H1 (cell line): ENCODE results near the gene TNIP1. TPM values are rescaled to one million over a fixed set of nuclear protein-coding genes. Genes with fewer than 3 reads are reported as not detected.

ENCODE experiments used
- CTCF ChIA-PET: fragments of 300-600 bp; sonication (Branson Sonifier 250); formaldehyde crosslinking; loops from one replicate; lab custom pipeline; 2021; ENCODE audit not compliant: partially characterized antibody; lab: Charles Lee
- POLR2A ChIA-PET: fragments of 300-600 bp; sonication (Branson Sonifier 250); formaldehyde crosslinking; loops from one replicate; lab custom pipeline; 2021; ENCODE audit warnings: inconsistent platforms; ENCODE audit not compliant: partially characterized antibody; lab: Charles Lee
- DNase-seq, 2 experiments: peaks; one replicate each; pipeline versions ENCODE4 v3.0.0 to v3.0.0-alpha.2; 2010 to 2022; ENCODE audit warnings: low spot score in 2 of 2, low read depth in 1 of 2, mixed read lengths in 1 of 2
- FAIRE-seq: peaks from 2 replicates; lab custom pipeline; 2011; peaks lifted over from hg19 to GRCh38; lab: Jason Lieb, UNC
- H2AFZ ChIP-seq: 2 replicates; pipeline ENCODE4 v1.8.1; 2012; ENCODE audit warnings: low read length, inconsistent platforms
- H2AK5ac ChIP-seq: 2 replicates; pipeline ENCODE4 v1.6.1; 2013; ENCODE audit warnings: low read depth, low read length
- H2BK120ac ChIP-seq: replicated peaks from 2 replicates; pipeline ENCODE3; 2013; ENCODE audit warnings: low read depth, low read length, inconsistent platforms
- H2BK12ac ChIP-seq: 2 replicates; pipeline ENCODE4 v1.6.1; 2013; ENCODE audit warnings: low read depth, low read length
- H2BK15ac ChIP-seq: 2 replicates; pipeline ENCODE4 v1.6.1; 2013; ENCODE audit warnings: low read length
- H2BK20ac ChIP-seq: 2 replicates; pipeline ENCODE4 v1.6.1; 2013; ENCODE audit warnings: low read length
- H2BK5ac ChIP-seq: 2 replicates; pipeline ENCODE4 v1.6.1; 2013; ENCODE audit warnings: low read depth, low read length
- H3K14ac ChIP-seq: 2 replicates; pipeline ENCODE4 v1.6.1; 2013; ENCODE audit warnings: inconsistent platforms; ENCODE audit not compliant: insufficient read length
- H3K18ac ChIP-seq: 2 replicates; pipeline ENCODE4 v1.6.1; 2013; ENCODE audit warnings: low read length; ENCODE audit errors: extremely low read depth
- H3K23ac ChIP-seq: 2 replicates; pipeline ENCODE4 v1.6.1; 2013; ENCODE audit warnings: inconsistent platforms; ENCODE audit not compliant: insufficient read length
- H3K23me2 ChIP-seq: 2 replicates; pipeline ENCODE4 v1.6.1; 2013; ENCODE audit warnings: low read depth, low read length
- H3K27ac ChIP-seq: 2 replicates; pipeline ENCODE4 v1.6.1; 2011; ENCODE audit warnings: low read depth, low read length, inconsistent platforms
- H3K27me3 ChIP-seq, 4 experiments: replicated peaks in 1 of 4; 1 replicate in 1 of 4; 2 replicates in 3 of 4; pipeline versions ENCODE4 v1.6.1 to v1.8.1; 2011 to 2013; ENCODE audit warnings: low read length in 3 of 4, mild to moderate bottlenecking in 3 of 4, inconsistent platforms in 2 of 4, mixed read lengths in 2 of 4, moderate library complexity in 1 of 4; ENCODE audit not compliant: control insufficient read depth in 3 of 4, insufficient read depth in 3 of 4; ENCODE audit errors: extremely low read depth in 1 of 4
- H3K36me3 ChIP-seq, 4 experiments: 2 replicates each; pipeline versions ENCODE4 v1.6.1 to v1.8.1; 2011 to 2013; ENCODE audit warnings: mild to moderate bottlenecking in 4 of 4, low read length in 3 of 4, moderate library complexity in 2 of 4, control low read depth in 1 of 4, inconsistent platforms in 1 of 4; ENCODE audit not compliant: insufficient read depth in 4 of 4, control insufficient read depth in 2 of 4
- H3K4ac ChIP-seq: replicated peaks from 2 replicates; pipeline ENCODE3; 2013; ENCODE audit warnings: low read length, low read depth, mixed read lengths, inconsistent platforms; ENCODE audit not compliant: insufficient read length
- H3K4me1 ChIP-seq, 4 experiments: replicated peaks in 1 of 4; 1 replicate in 1 of 4; 2 replicates in 3 of 4; pipeline versions ENCODE4 v1.6.1 to v1.8.1; 2011 to 2013; ENCODE audit warnings: low read length in 3 of 4, inconsistent platforms in 2 of 4, mixed read lengths in 1 of 4; ENCODE audit not compliant: insufficient read depth in 4 of 4, control insufficient read depth in 3 of 4
- H3K4me2 ChIP-seq, 2 experiments: 2 replicates each; pipeline versions ENCODE4 v1.6.1 to v1.8.1; 2011 to 2013; ENCODE audit warnings: low read depth in 2 of 2, low read length in 2 of 2, control low read depth in 1 of 2, inconsistent platforms in 1 of 2, mild to moderate bottlenecking in 1 of 2; ENCODE audit not compliant: insufficient read depth in 1 of 2
- H3K4me3 ChIP-seq, 4 experiments: fragments of 200-600, 300-600 bp in 1 of 4; sonication (generic), shearing (Covaris generic), sonication (Bioruptor Twin) in 1 of 4; 2 replicates each; pipeline versions ENCODE4 v1.5.1 to v1.8.1; 2011 to 2016; ENCODE audit warnings: low read length in 4 of 4, low read depth in 3 of 4, control low read depth in 2 of 4, inconsistent platforms in 2 of 4, mild to moderate bottlenecking in 2 of 4, mixed read lengths in 1 of 4, moderate library complexity in 1 of 4; ENCODE audit not compliant: insufficient read depth in 2 of 4; ENCODE audit errors: extremely low read depth in 1 of 4
- H3K56ac ChIP-seq: replicated peaks from 2 replicates; pipeline ENCODE3; 2013; ENCODE audit warnings: low read depth, mild to moderate bottlenecking, mixed read lengths, low read length, inconsistent platforms; ENCODE audit not compliant: insufficient read length
- H3K79me1 ChIP-seq: 2 replicates; pipeline ENCODE4 v1.6.1; 2013; ENCODE audit warnings: low read depth, low read length, control low read depth
- H3K79me2 ChIP-seq, 2 experiments: 2 replicates each; pipeline versions ENCODE4 v1.6.1 to v1.8.1; 2012 to 2013; ENCODE audit warnings: low read length in 2 of 2, mild to moderate bottlenecking in 2 of 2, inconsistent platforms in 1 of 2; ENCODE audit not compliant: insufficient read depth in 2 of 2, control insufficient read depth in 1 of 2
- H3K9ac ChIP-seq, 4 experiments: replicated peaks in 1 of 4; 1 replicate in 1 of 4; 2 replicates in 3 of 4; pipeline versions ENCODE4 v1.6.1 to v1.8.1; 2011 to 2013; ENCODE audit warnings: low read depth in 3 of 4, low read length in 3 of 4, control low read depth in 2 of 4, mild to moderate bottlenecking in 2 of 4, moderate library complexity in 2 of 4, inconsistent platforms in 1 of 4; ENCODE audit errors: extremely low read depth in 1 of 4
- H3K9me3 ChIP-seq, 2 experiments: 2 replicates each; pipeline versions ENCODE4 v1.6.1 to v1.8.1; 2012 to 2013; ENCODE audit warnings: mild to moderate bottlenecking in 2 of 2, moderate library complexity in 2 of 2, control low read depth in 1 of 2, inconsistent platforms in 1 of 2, low read depth in 1 of 2, low read length in 1 of 2, mixed read lengths in 1 of 2; ENCODE audit not compliant: insufficient read depth in 2 of 2
- H4K20me1 ChIP-seq, 2 experiments: replicated peaks in 1 of 2; 2 replicates each; pipeline versions ENCODE3 to v1.8.1; 2011 to 2013; ENCODE audit warnings: inconsistent platforms in 2 of 2, low read length in 2 of 2, mild to moderate bottlenecking in 1 of 2; ENCODE audit not compliant: insufficient read depth in 2 of 2, control insufficient read depth in 1 of 2
- H4K5ac ChIP-seq: 2 replicates; pipeline ENCODE4 v1.6.1; 2013; ENCODE audit warnings: low read length, low read depth, mixed read lengths, inconsistent platforms; ENCODE audit not compliant: insufficient read length
- H4K8ac ChIP-seq: 2 replicates; pipeline ENCODE4 v1.8.0; 2013; ENCODE audit warnings: mild to moderate bottlenecking, moderate library complexity, low read length, inconsistent platforms; ENCODE audit not compliant: insufficient read depth; ENCODE audit errors: extremely low read depth
- H4K91ac ChIP-seq: replicated peaks from 2 replicates; pipeline ENCODE3; 2013; ENCODE audit warnings: low read length, mixed read lengths, inconsistent platforms; ENCODE audit not compliant: insufficient read length
- BACH1 ChIP-seq: IDR thresholded peaks from 2 replicates; pipeline ENCODE4 v1.6.1; 2012; ENCODE audit warnings: low read length, improper control_type of control experiment
- BCL11A ChIP-seq, 2 experiments: IDR thresholded peaks; one replicate each; pipeline ENCODE4 v1.6.1; 2011; ENCODE audit warnings: low read depth in 2 of 2, low read length in 2 of 2, mild to moderate bottlenecking in 2 of 2
- CBX5 ChIP-seq: fragments of 300-800, 300-1000 bp; sonication (generic); IDR thresholded peaks from 2 replicates; pipeline ENCODE4 v1.7.1; 2016; ENCODE audit warnings: antibody characterized with exemption, low read length, low read depth
- CBX8 ChIP-seq: fragments of 300-800, 300-1000 bp; sonication (generic); IDR thresholded peaks from 2 replicates; pipeline ENCODE4 v1.7.1; 2016; ENCODE audit warnings: low read depth, low read length, borderline replicate concordance
- CHD1 ChIP-seq: IDR thresholded peaks from 2 replicates; pipeline ENCODE4 v1.6.1; 2012; ENCODE audit warnings: low read depth, low read length, improper control_type of control experiment
- CHD2 ChIP-seq: IDR thresholded peaks from 2 replicates; pipeline ENCODE4 v1.6.1; 2012; ENCODE audit warnings: low read length, improper control_type of control experiment
- CTBP2 ChIP-seq: IDR thresholded peaks from 2 replicates; pipeline ENCODE4 v1.7.0; 2011; ENCODE audit warnings: borderline replicate concordance, mild to moderate bottlenecking, moderate library complexity, mixed read lengths, low read length; ENCODE audit not compliant: insufficient read depth, insufficient read length
- FOSL1 ChIP-seq: IDR thresholded peaks from 2 replicates; pipeline ENCODE4 v1.6.1; 2011; ENCODE audit warnings: mild to moderate bottlenecking, low read depth, low read length, moderate library complexity; ENCODE audit not compliant: insufficient read depth
- JUND ChIP-seq: IDR thresholded peaks from 2 replicates; pipeline ENCODE4 v1.6.1; 2011; ENCODE audit warnings: mild to moderate bottlenecking, improper control_type of control experiment, low read length
- MAFK ChIP-seq: IDR thresholded peaks from 2 replicates; pipeline ENCODE4 v1.6.1; 2012; ENCODE audit warnings: low read depth, mild to moderate bottlenecking, improper control_type of control experiment, low read length
- POU5F1 ChIP-seq: IDR thresholded peaks from 2 replicates; pipeline ENCODE4 v1.6.1; 2011; ENCODE audit warnings: low read depth, mild to moderate bottlenecking, low read length, moderate library complexity
- RNF2 ChIP-seq: fragments of 200-900, 300-1000 bp; sonication (generic); IDR thresholded peaks from 2 replicates; pipeline ENCODE4 v1.7.1; 2016; ENCODE audit warnings: borderline replicate concordance, low read depth, mild to moderate bottlenecking, antibody characterized with exemption, low read length; ENCODE audit not compliant: poor library complexity, severe bottlenecking; ENCODE audit errors: missing control alignments
- TEAD4 ChIP-seq: IDR thresholded peaks from 2 replicates; pipeline ENCODE4 v1.6.1; 2012; ENCODE audit warnings: low read depth, low read length, inconsistent platforms, mixed read lengths
- WGBS, 2 experiments: shearing (Covaris generic) in 1 of 2; methylation state at CpG; one replicate each; pipeline versions ENCODE4 v1.1.6 to v1.1.7; 2013 to 2015; ENCODE audit warnings: low lambda C conversion rate in 2 of 2, mixed read lengths in 2 of 2, inconsistent platforms in 1 of 2, low coverage in 1 of 2, missing lambda C conversion rate in 1 of 2; ENCODE audit not compliant: insufficient replicate concordance in 2 of 2, insufficient coverage in 1 of 2, insufficient read length in 1 of 2; ENCODE audit errors: extremely low coverage in 1 of 2, missing lambda C conversion rate in 1 of 2; 5-methylcytosine and 5-hydroxymethylcytosine counted together
- polyA plus RNA-seq, 7 experiments: library from polyadenylated mRNA; depleted of rRNA in 3 of 7; stranded (reverse) in 5 of 7; unstranded in 2 of 7; fragments of >200 nt in 5 of 7; fragments of 200-250 nt in 2 of 7; gene quantifications; 1 replicate in 5 of 7; 2 replicates in 1 of 7; 4 replicates in 1 of 7; pipeline versions ENCODE4 v1.2.1 to v1.2.3, GENCODE V29; 2011 to 2013; ENCODE audit warnings: missing spikeins in 2 of 7, mixed read lengths in 2 of 7
- total RNA-seq: library from RNA; stranded (reverse); fragmentation: NEBNext Ultra II Directional; extraction: Animal tissue kit (Norgen Biotek cat#: 25700); gene quantifications from 2 replicates; pipeline ENCODE4 v1.2.1, GENCODE V29; 2021
- TF ChIP-seq, protein P1 (sequence below): IDR thresholded peaks from 2 replicates; pipeline ENCODE4 v1.6.1; 2011; ENCODE audit warnings: low read length, improper control_type of control experiment

The TNIP1 gene
- total and polyA plus RNA-seq, 2 of the 8 experiments (the other 6 are each of a cell fraction or from before 2014, with no cell fraction given) = 14.2 to 31.9 TPM

GRCh38 chr5:151018846-151019245, 62.0 kb downstream of the TNIP1 start:
- H3K4me1 ChIP-seq = peaks cover 0 to 1% (median 0%) of the 10 kb centered on the region in 4 experiments; a peak in 1 of 7 replicates
- no peak overlapping the region for H2BK20ac ChIP-seq
- ChIA-PET POLR2A (no interaction called here), CTCF (no interaction called here)
- no peak overlapping the region for H3K56ac ChIP-seq
- H2BK120ac ChIP-seq = no peak overlapping the region
- no peak overlapping the region for H3K4me2 ChIP-seq
- H3K27ac ChIP-seq = no peak overlapping the region
- no peak for DNase-seq
- no peak overlapping the region for H3K14ac ChIP-seq
- H3K9ac ChIP-seq = no peak overlapping the region
- no peaks in the 10 kb centered on the region for H4K20me1 ChIP-seq
- no peak overlapping the region for H3K4ac ChIP-seq
- H3K79me1 ChIP-seq = no peaks in the 10 kb centered on the region
- WGBS, 2 experiments = 88% methylated on average over 2 of the region's 2 CpGs; no CpG with 5 or more reads in 1 of the 2 experiments
- H2BK12ac ChIP-seq = no peak overlapping the region
- no peak overlapping the region for H2BK15ac ChIP-seq
- no peak overlapping the region for H4K5ac ChIP-seq
- no peak overlapping the region for H2AFZ ChIP-seq
- no peaks in the 10 kb centered on the region for H3K9me3 ChIP-seq
- H3K18ac ChIP-seq = no peak overlapping the region
- H4K8ac ChIP-seq = no peak overlapping the region
- peaks cover 0 to 8% (median 5%) of the 10 kb centered on the region in 4 experiments; a peak in 6 of 7 replicates for H3K27me3 ChIP-seq
- H2BK5ac ChIP-seq = no peak overlapping the region
- H3K23me2 ChIP-seq = peaks cover 8% of the 10 kb centered on the region; the same call in 1 of the 2 replicates
- H3K79me2 ChIP-seq = no peaks in the 10 kb centered on the region
- no peak overlapping the region for H3K4me3 ChIP-seq
- H2AK5ac ChIP-seq = no peak overlapping the region
- no peak overlapping the region for H3K23ac ChIP-seq
- no peak overlapping the region for H4K91ac ChIP-seq
- no peak for FAIRE-seq
- H3K36me3 ChIP-seq = no peaks in the 10 kb centered on the region
- TF ChIP-seq JUND (no peak), RNF2 (no peak), CHD1 (no peak), MAFK (no peak), CBX5 (no peak), BACH1 (no peak), TEAD4 (no peak), CBX8 (no peak), POU5F1 (no peak), CHD2 (no peak), FOSL1 (no peak), BCL11A (IDR thresholded peaks at IDR 0.05; ENCODE audit: low read depth in 2 of 2, low read length in 2 of 2) (no peak), CTBP2 (no peak)
- TF ChIP-seq, protein P1, sequence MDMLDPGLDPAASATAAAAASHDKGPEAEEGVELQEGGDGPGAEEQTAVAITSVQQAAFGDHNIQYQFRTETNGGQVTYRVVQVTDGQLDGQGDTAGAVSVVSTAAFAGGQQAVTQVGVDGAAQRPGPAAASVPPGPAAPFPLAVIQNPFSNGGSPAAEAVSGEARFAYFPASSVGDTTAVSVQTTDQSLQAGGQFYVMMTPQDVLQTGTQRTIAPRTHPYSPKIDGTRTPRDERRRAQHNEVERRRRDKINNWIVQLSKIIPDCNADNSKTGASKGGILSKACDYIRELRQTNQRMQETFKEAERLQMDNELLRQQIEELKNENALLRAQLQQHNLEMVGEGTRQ = no peak
